WTC11 (cell line): ENCODE data around the gene CUEDC1. TPM values are rescaled to one million over a fixed set of nuclear protein-coding genes. Genes with fewer than 3 reads are reported as not detected.

Source experiments
- ATAC-seq: fragments of 200-7000 bp; cut with Tn5 transposase; 2 replicates; pipeline ENCODE4 v1.10.0; 2021; ENCODE audit warnings: mild to moderate bottlenecking, moderate library complexity
- CTCF ChIA-PET: fragments of 300-600 bp; sonication (Branson Sonifier 250); formaldehyde crosslinking; loops from one replicate; lab custom pipeline; 2021; ENCODE audit warnings: antibody characterized with exemption; lab: Charles Lee
- POLR2A ChIA-PET: fragments of 350-600 bp; sonication (Branson Sonifier 250); formaldehyde crosslinking; loops from one replicate; lab custom pipeline; 2021; ENCODE audit warnings: antibody characterized with exemption; lab: Charles Lee
- DNase-seq: peaks from one replicate; pipeline ENCODE4 v3.0.0; 2021; ENCODE audit warnings: low spot score
- H3K27ac Mint-ChIP-seq: 2 replicates; pipeline ENCODE4 v1.8.0; 2021; ENCODE audit warnings: mixed read lengths
- H3K27me3 Mint-ChIP-seq: 2 replicates; pipeline ENCODE4 v1.8.0; 2021; ENCODE audit warnings: low read depth, mild to moderate bottlenecking, moderate library complexity, mixed read lengths
- H3K36me3 Mint-ChIP-seq: 2 replicates; pipeline ENCODE4 v1.8.0; 2021; ENCODE audit warnings: mixed read lengths
- H3K4me1 Mint-ChIP-seq: 2 replicates; pipeline ENCODE4 v1.8.0; 2022; ENCODE audit warnings: mixed read lengths
- H3K4me3 Mint-ChIP-seq: 2 replicates; pipeline ENCODE4 v1.8.0; 2021; ENCODE audit warnings: mild to moderate bottlenecking, moderate library complexity, mixed read lengths
- H3K9me3 Mint-ChIP-seq: 2 replicates; pipeline ENCODE4 v1.8.0; 2021; ENCODE audit warnings: mixed read lengths
- ATF3 ChIP-seq: sonication (generic); formaldehyde crosslinking; conservative IDR thresholded peaks from 2 replicates; pipeline ENCODE4 v1.8.1; 2022; ENCODE audit warnings: mild to moderate bottlenecking, missing genetic modification reagents
- E2F1 ChIP-seq: sonication (generic); formaldehyde crosslinking; IDR thresholded peaks from 2 replicates; pipeline ENCODE4 v1.8.0; 2022; ENCODE audit warnings: mild to moderate bottlenecking, missing genetic modification reagents
- ETV6 ChIP-seq: sonication (generic); formaldehyde crosslinking; IDR thresholded peaks from 2 replicates; pipeline ENCODE4 v1.8.1; 2022; ENCODE audit warnings: mild to moderate bottlenecking, missing genetic modification reagents
- FOXJ3 ChIP-seq: sonication (generic); formaldehyde crosslinking; IDR thresholded peaks from 2 replicates; pipeline ENCODE4 v1.9.0; 2021; ENCODE audit warnings: missing genetic modification reagents, mild to moderate bottlenecking, borderline replicate concordance
- GABPB1 ChIP-seq: sonication (generic); formaldehyde crosslinking; IDR thresholded peaks from 2 replicates; pipeline ENCODE4 v1.8.1; 2023; ENCODE audit warnings: mild to moderate bottlenecking, missing genetic modification reagents
- IRF2 ChIP-seq: sonication (generic); formaldehyde crosslinking; IDR thresholded peaks from 2 replicates; pipeline ENCODE4 v1.8.0; 2022; ENCODE audit warnings: low read depth, missing genetic modification reagents, borderline replicate concordance
- JAZF1 ChIP-seq: fragments of 250-450 bp; sonication (Bioruptor Pico); IDR thresholded peaks from 2 replicates; pipeline ENCODE4 v1.9.0; 2021; ENCODE audit warnings: moderate library complexity, mild to moderate bottlenecking, inconsistent platforms
- MAX ChIP-seq: sonication (generic); formaldehyde crosslinking; IDR thresholded peaks from 2 replicates; pipeline ENCODE4 v1.8.0; 2022; ENCODE audit warnings: mild to moderate bottlenecking, missing genetic modification reagents
- MYBL2 ChIP-seq: sonication (generic); formaldehyde crosslinking; IDR thresholded peaks from 2 replicates; pipeline ENCODE4 v1.8.1; 2023; ENCODE audit warnings: mild to moderate bottlenecking, moderate library complexity, missing genetic modification reagents
- NR3C1 ChIP-seq: sonication (generic); formaldehyde crosslinking; conservative IDR thresholded peaks from 2 replicates; pipeline ENCODE4 v1.8.1; 2023; ENCODE audit warnings: low read depth, mild to moderate bottlenecking, missing genetic modification reagents
- OVOL2 ChIP-seq: fragments of 250-450 bp; sonication (Bioruptor Pico); IDR thresholded peaks from 2 replicates; pipeline ENCODE4 v1.9.0; 2021; ENCODE audit warnings: mild to moderate bottlenecking, borderline replicate concordance
- SOX15 ChIP-seq: fragments of 250-450 bp; sonication (Bioruptor Pico); IDR thresholded peaks from 2 replicates; pipeline ENCODE4 v1.9.0; 2021; ENCODE audit warnings: mild to moderate bottlenecking
- SP1 ChIP-seq: sonication (generic); formaldehyde crosslinking; conservative IDR thresholded peaks from 2 replicates; pipeline ENCODE4 v1.8.1; 2022; ENCODE audit warnings: missing genetic modification reagents
- USF1 ChIP-seq: sonication (generic); formaldehyde crosslinking; IDR thresholded peaks from 2 replicates; pipeline ENCODE4 v1.8.0; 2022; ENCODE audit warnings: mild to moderate bottlenecking, missing genetic modification reagents
- ZBTB43 ChIP-seq: sonication (generic); formaldehyde crosslinking; IDR thresholded peaks from 2 replicates; pipeline ENCODE4 v1.8.1; 2023; ENCODE audit warnings: mild to moderate bottlenecking, missing genetic modification reagents
- ZNF219 ChIP-seq: sonication (generic); formaldehyde crosslinking; IDR thresholded peaks from 2 replicates; pipeline ENCODE4 v1.8.0; 2023; ENCODE audit warnings: missing genetic modification reagents, mild to moderate bottlenecking, borderline replicate concordance
- ZNF317 ChIP-seq: sonication (generic); formaldehyde crosslinking; IDR thresholded peaks from 2 replicates; pipeline ENCODE4 v1.8.1; 2023; ENCODE audit warnings: low read depth, mild to moderate bottlenecking, moderate library complexity, missing genetic modification reagents, borderline replicate concordance
- ZNF423 ChIP-seq: fragments of 250-450 bp; sonication (Bioruptor Pico); IDR thresholded peaks from 2 replicates; pipeline ENCODE4 v2.1.2; 2022; ENCODE audit warnings: mild to moderate bottlenecking, moderate library complexity
- total RNA-seq: library from RNA; stranded (reverse); gene quantifications from 3 replicates; pipeline ENCODE4 v1.2.3, GENCODE V29; 2021
- TF ChIP-seq, protein P1 (sequence below): sonication (generic); formaldehyde crosslinking; IDR thresholded peaks from 2 replicates; pipeline ENCODE4 v1.8.1; 2022; ENCODE audit warnings: mild to moderate bottlenecking, missing genetic modification reagents, moderate library complexity, borderline replicate concordance
- TF ChIP-seq, protein P2 (sequence below): fragments of 250-450 bp; sonication (Bioruptor Pico); IDR thresholded peaks from 2 replicates; pipeline ENCODE4 v1.9.0; 2021; ENCODE audit warnings: mild to moderate bottlenecking, borderline replicate concordance

The CUEDC1 gene
- total RNA-seq, 1 experiment from 2014 or later: 12.2 TPM

- Mint-ChIP-seq H3K4me1 (peaks cover 27% of the 10 kb centered on the region), H3K9me3 (no peaks in the 10 kb centered on the region), H3K4me3 (no peak overlapping the region), H3K27me3 (peaks cover 20% of the 10 kb centered on the region), H3K27ac (no peak overlapping the region), H3K36me3 (no peaks in the 10 kb centered on the region)
- ChIA-PET POLR2A (no interaction called here), CTCF (no interaction called here)
- TF ChIP-seq ZNF317 (CRISPR knock-in tag) (no peak), ZBTB43 (CRISPR knock-in tag) (no peak), JAZF1 (CRISPR knock-in tag) (no peak), IRF2 (no peak), MYBL2 (CRISPR knock-in tag) (no peak), OVOL2 (CRISPR knock-in tag) (no peak)
- DNase-seq: no peak
- no peak for ATAC-seq
These were observed 25.8 kb downstream of the CUEDC1 start for GRCh38 chr17:57929386-57929785.

GRCh38 chr17:57928928-57929327, 26.3 kb downstream of the CUEDC1 start:
- ChIA-PET CTCF (no interaction called here), POLR2A (no interaction called here)
- TF ChIP-seq FOXJ3 (CRISPR knock-in tag) (no peak), ATF3 (CRISPR knock-in tag) (no peak), USF1 (CRISPR knock-in tag) (no peak), ZNF317 (CRISPR knock-in tag) (no peak), E2F1 (CRISPR knock-in tag) (no peak), GABPB1 (CRISPR knock-in tag) (no peak), ZNF219 (CRISPR knock-in tag) (no peak), SOX15 (CRISPR knock-in tag) (no peak), ETV6 (CRISPR knock-in tag) (no peak), MAX (CRISPR knock-in tag) (no peak), NR3C1 (CRISPR knock-in tag) (no peak)
- TF ChIP-seq, protein P1, sequence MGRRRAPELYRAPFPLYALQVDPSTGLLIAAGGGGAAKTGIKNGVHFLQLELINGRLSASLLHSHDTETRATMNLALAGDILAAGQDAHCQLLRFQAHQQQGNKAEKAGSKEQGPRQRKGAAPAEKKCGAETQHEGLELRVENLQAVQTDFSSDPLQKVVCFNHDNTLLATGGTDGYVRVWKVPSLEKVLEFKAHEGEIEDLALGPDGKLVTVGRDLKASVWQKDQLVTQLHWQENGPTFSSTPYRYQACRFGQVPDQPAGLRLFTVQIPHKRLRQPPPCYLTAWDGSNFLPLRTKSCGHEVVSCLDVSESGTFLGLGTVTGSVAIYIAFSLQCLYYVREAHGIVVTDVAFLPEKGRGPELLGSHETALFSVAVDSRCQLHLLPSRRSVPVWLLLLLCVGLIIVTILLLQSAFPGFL (CRISPR knock-in tag): no peak
- Mint-ChIP-seq H3K4me3 (no peak overlapping the region), H3K4me1 (peaks cover 27% of the 10 kb centered on the region), H3K36me3 (no peaks in the 10 kb centered on the region), H3K27ac (no peak overlapping the region), H3K27me3 (peaks cover 20% of the 10 kb centered on the region), H3K9me3 (no peaks in the 10 kb centered on the region)
- DNase-seq (no peak), ATAC-seq (no peak)

DNA sequence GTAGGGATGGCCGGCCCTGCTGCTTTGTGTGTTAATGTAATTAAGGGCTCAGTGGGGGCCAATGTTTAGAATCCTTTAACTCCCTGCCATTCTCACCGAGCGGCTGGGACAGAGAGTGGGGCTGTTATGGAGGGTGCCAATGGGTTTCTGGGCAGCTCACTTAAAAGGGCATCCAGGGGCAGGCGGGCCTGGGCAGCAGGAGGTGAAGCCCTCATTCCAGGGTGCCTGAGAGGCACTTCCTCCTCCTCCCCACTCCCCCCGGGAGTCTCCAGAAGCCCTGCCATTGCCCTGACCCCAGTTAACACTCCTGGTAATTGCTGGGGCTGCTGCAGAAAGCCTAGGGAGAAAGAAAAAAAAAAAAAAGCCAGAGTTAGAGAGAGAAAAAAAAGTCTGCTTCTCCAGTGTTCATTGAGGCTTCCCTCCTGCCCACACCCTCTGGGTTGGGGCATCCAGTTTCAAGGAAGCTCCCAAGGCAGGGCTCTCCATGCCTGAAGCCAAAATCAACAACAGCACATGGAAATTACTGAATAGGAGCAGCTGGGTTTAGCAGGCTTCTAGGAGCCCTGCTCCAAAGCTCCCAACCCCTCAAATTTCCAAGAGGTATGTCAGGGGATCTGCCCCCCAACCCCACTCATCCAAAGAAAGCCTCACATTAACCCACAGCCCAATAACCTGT, 28.0 kb downstream of the CUEDC1 start:
- Mint-ChIP-seq H3K4me1 (peaks cover 27% of the 10 kb centered on the region), H3K36me3 (no peaks in the 10 kb centered on the region), H3K4me3 (peak overlapping the region; percentile 26), H3K27me3 (peaks cover 20% of the 10 kb centered on the region), H3K9me3 (no peaks in the 10 kb centered on the region), H3K27ac (peak overlapping the region; percentile 70; the same call in 1 of the 2 replicates)
- TF ChIP-seq, protein P2, sequence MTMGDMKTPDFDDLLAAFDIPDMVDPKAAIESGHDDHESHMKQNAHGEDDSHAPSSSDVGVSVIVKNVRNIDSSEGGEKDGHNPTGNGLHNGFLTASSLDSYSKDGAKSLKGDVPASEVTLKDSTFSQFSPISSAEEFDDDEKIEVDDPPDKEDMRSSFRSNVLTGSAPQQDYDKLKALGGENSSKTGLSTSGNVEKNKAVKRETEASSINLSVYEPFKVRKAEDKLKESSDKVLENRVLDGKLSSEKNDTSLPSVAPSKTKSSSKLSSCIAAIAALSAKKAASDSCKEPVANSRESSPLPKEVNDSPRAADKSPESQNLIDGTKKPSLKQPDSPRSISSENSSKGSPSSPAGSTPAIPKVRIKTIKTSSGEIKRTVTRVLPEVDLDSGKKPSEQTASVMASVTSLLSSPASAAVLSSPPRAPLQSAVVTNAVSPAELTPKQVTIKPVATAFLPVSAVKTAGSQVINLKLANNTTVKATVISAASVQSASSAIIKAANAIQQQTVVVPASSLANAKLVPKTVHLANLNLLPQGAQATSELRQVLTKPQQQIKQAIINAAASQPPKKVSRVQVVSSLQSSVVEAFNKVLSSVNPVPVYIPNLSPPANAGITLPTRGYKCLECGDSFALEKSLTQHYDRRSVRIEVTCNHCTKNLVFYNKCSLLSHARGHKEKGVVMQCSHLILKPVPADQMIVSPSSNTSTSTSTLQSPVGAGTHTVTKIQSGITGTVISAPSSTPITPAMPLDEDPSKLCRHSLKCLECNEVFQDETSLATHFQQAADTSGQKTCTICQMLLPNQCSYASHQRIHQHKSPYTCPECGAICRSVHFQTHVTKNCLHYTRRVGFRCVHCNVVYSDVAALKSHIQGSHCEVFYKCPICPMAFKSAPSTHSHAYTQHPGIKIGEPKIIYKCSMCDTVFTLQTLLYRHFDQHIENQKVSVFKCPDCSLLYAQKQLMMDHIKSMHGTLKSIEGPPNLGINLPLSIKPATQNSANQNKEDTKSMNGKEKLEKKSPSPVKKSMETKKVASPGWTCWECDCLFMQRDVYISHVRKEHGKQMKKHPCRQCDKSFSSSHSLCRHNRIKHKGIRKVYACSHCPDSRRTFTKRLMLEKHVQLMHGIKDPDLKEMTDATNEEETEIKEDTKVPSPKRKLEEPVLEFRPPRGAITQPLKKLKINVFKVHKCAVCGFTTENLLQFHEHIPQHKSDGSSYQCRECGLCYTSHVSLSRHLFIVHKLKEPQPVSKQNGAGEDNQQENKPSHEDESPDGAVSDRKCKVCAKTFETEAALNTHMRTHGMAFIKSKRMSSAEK (CRISPR knock-in tag): no peak
- TF ChIP-seq SP1 (CRISPR knock-in tag) (0 out of 2 replicates have a peak, but pooled peaks have one; percentile 1), ZNF423 (CRISPR knock-in tag) (peak; percentile 72)
- CTCF ChIA-PET: interaction anchor here (0.7 to 1.5 kb wide), 7 partner anchors 12 to 94 kb away, joined by 3 to 6 read pairs (median 4); no protein-coding TSS in a partner anchor
- DNase-seq (no peak), ATAC-seq (peak; percentile 72)
- POLR2A ChIA-PET: no interaction called here
